ENCODE data around the gene PIEZO2.
"Not testable (repeated sequence)": the region's sequence is repeated elsewhere in the genome, so short reads cannot be mapped to it uniquely, and the experiment has no call there.

PIEZO2 gene

DNA sequence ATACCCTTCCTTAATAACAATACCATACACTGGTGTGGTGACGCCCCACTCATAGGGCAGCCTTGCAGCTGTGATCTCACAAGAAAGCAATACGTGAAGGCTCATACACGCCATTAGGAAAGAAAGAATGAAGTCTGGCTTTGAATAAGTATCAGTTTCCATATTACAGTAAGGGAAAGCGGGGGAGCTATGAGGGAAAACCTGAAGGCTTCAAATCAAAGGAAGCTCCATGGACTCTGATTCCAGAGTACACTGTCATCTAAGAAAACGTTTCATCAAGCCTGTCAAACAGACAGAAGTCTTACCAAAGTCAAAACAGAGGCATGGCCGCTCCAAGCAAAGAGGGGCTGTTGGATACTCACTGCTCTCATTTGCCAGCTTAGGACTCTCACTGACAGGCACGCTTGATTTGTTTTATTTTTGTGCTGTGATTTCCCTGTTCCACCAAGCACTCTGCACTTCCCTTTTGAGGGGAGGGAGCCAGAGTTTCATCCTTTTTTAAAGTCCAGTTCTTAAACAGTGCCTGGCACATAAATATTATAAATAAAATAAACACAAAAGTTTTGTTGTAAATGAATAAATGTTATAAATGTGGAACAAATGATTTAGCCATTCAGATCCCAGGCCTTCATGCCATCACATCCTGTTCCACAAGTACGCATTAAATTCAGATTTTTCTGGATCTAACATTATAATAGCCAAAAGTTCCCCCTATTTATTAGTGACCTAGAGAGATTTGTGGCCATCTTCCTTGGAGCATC, 221.2 kb downstream of the PIEZO2 start:
- no peak for DNase-seq (ENCODE audit: low read depth)

DNA sequence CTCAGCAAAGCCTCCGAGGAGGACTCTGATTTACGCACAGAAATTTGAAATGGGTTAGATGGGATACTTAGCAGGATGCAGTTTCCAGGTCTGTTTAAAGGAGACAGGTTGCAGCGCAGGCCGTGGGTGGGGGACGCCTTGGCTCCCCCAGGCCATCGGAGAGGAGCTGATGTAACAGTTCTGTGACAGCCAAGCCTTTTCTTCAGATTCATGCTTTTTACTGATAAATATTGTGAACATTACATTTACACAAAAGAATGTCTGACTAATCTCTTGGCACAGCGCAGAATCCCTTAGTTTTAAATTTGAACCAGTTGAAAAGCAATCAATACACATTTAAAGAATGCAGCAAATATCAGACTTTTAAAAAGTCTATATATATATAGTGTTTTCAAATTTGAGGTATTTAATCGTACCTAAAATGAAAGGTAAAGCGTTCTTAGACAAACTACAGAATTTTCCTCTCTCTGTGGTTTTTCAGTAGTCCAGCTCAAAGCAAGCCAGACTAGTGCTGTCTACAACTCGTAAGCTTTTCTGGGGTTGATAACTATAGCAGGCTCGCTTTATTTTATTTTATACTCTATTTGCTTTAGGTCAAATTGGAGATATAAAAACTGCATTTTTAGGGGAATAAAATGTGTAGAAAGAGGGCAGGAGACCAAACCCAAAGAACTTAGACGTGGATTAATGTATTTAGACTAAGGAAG, 221.9 kb downstream of the PIEZO2 start:
- DNase-seq (ENCODE audit: low read depth): no peak

DNA sequence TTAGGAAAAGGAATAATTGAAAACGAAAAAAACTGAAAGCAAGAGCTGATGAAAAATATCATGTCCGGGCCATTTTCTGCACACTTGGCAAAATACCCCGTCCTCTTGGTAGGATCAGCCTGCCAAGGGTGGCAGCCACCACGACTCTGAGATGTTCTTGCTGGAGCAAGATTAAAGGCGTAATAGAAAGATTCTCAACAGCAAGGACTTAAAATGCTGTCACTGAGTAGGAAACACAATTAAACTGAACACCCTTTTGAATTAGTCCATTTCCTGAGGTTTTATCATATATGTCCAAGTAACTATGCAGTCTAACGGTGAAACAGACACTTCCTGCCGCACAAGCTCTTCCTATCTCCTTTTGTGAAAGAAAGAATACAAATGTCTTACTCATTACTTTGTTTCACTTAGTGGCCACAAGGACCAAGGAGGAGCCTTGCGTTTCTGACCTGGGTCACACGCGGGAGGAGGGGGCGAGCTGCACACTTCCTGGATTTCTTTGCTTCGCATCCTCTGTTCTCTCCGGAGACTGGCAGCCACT, 222.7 kb downstream of the PIEZO2 start:
- DNase-seq (ENCODE audit: low read depth): no peak

DNA sequence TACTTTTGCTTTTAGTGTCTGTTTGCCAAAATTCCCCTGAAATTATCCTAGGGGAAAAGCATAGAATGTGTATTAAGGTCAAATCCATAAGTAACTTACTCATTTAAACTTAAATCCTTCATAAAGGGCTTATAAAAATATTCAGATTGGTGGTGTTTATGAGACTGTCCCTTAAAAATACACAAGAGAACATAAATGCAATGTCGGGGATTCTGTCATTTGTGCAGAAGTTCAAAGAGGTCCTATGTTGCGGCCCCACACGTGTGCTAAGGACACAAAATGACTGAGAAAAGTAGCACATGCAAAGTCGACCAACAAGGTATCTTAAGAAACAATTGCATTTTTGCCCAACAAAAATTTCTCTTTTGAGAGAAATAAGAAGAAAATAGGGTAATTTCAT, 225.1 kb downstream of the PIEZO2 start:
- no peak for DNase-seq (ENCODE audit: low read depth)

DNA sequence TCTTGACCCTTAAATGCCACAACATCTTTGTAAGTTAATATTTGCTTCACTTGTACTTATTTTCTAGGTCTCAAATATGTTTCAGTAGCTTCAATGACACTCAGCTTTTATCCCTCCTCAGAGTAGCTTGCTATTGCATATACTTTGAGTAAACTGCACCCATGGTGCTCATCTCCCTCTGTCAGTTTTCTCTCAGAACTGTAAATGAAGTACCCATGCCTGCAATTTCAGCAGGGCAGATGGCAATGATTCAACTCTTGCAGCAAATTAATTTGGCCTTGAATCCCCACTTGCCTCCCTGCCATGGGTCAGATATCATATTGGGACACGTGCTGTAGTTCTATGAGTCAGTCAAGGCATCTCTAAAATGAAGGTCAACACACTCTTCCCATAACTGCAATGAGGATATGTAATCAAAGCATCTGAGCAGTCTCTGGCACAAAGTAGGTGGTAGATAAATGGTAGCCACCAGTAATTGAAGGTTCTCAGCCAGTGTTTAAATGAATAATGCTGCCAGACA, 225.8 kb downstream of the PIEZO2 start:
- DNase-seq (ENCODE audit: low read depth): no peak

DNA sequence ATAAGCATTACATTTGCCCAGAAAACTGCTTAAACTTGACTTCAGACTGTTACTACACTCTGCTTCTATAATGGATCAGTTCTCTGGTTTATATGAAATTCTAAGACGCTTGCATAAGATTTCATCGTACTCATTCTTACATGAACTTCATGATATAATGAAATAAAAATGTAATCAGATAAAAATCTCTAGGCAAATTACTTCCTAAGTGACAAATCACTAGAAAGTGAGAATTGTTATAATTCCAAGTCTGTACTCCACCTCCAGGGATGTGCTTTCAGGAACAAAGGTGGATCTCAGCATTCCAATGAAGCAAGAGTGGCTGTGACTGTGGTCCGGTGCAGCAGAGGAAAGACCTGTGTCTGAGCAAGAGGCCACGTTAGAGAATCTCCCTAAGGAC, 226.2 kb downstream of the PIEZO2 start:
- no peak for DNase-seq (ENCODE audit: low read depth)

DNA sequence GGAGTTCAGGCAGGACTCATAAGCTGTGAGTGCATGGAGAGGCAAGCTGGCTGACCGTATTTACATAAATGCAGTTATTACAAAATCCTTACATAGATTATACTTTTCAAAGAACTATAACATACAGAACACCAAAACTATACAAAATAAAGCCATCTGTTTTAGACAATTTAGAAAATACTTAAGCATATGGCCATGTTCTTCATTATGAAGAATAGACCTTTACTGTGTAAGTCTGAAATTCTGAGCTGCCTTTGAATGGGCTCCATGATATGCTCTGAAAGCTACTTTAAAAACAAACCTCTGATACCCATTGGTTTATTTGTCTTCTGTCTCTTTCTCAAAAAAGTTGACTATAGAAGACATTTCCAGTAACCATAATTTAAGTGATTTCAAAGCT, 226.7 kb downstream of the PIEZO2 start:
- DNase-seq (ENCODE audit: low read depth): not testable (repeated sequence)

DNA sequence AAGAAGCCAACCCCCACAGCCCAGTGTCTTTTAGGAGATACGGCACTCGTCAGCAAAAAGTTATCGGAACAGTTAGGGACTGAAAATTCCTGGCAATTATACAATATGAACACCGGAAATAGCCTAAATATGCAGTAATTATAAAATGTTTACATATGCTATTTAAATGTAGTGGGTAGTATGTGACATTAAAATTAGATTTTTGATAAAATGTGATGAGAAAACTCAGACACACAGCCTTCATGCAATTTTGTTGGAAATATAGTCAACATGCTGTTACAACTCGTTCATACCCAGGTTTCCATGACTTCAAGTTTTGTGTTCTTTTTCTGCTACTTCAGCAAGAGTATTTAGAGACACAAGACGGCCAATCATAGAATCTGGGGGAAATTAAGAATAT, 229.1 kb downstream of the PIEZO2 start:
- DNase-seq (ENCODE audit: low read depth): not testable (repeated sequence)

DNA sequence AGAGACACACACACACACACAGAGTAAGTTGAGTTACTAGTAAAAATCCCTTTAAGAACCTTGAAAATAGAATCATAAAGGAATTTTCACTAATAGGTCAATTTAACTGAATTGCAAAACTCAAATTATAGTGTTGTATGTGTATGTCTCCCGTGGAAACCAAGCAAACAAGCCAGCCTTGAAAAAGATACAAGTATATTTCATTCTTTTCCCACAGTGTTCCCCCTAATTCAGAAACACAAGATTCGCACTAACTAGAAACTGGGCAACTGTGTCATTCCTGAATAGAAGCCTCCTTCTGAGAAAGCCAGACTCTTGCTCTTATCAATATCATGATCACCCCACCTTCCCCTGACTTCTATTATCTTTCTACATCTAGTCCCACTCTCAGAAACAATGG, 229.5 kb downstream of the PIEZO2 start:
- no peak for DNase-seq (ENCODE audit: low read depth)

DNA sequence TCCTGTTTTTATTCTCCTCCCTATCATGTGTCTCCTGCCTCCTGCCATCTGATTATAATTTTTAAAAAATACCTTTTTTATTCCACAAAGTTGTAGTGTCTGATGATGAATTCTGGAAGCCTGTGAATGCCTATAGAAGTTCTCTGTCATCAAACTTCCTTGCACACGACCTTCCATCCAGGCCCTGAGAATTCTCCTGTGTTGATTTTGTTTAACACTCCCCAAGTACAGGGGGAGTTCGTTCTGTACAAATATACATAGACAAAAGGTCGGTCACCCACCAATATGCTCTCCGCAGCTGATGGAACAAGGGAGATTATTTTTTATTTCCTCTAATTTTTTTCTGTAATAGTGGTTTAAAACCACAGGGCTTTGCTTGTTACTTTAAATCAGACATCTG, 232.5 kb downstream of the PIEZO2 start:
- DNase-seq (ENCODE audit: low read depth): no peak

DNA sequence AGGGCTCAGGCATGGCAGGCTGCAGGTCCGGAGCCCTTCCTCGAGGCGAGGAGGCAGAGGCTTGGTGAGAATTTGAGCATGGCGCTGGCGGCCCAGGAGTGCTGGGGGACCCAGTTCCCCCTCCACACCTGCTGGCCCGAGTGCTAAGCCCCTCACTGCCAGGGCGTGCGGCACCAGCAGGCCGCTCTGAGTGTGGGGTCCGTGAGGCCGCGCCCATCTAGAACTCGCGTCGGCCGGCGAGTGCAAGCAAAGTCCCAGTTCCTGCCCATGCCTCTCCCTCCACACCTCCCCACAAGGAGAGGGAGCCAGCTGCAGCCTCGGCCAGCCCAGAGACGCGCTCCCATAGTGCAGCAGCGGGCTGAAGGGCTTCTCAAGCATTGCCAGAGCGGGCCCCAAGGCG, 233.0 kb downstream of the PIEZO2 start:
- DNase-seq (ENCODE audit: low read depth): no peak

DNA sequence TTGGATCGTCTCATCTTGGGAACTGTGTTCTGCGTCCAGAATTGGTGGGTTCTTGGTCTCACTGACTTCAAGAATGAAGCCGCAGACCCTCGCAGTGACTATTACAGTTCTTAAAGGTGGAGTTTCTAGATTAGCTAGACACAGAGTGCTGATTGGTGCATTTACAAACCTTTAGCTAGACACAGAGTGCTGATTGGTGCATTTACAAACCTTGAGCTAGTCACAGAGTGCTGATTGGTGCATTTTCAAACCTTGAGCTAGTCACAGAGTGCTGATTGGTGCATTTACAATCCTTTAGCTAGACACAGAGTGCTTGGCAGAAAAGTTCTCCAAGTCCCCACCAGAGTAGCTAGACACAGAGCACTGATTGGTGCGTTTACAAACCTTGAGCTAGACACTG, 233.6 kb downstream of the PIEZO2 start:
- not testable (repeated sequence) for DNase-seq (ENCODE audit: low read depth)

DNA sequence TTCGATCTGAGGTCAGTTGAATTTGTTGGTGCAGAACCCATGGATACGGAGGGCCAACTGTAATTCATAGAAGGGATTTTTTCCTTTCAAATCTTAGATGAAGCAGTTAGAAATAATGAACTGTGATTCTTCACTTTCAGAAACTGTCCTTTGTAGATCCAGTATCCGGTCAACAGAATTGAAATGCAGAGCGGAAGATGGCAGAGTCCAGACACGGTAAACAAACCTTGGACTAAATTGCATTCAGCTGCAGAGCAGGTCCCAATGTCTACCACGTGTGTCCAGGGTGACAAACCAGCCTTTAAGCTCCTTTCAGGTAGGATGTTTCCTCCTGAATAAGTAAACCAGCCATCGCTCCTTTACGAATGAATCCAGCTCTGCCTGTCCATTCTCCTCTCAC, 234.8 kb downstream of the PIEZO2 start:
- not testable (repeated sequence) for DNase-seq (ENCODE audit: low read depth)

DNA sequence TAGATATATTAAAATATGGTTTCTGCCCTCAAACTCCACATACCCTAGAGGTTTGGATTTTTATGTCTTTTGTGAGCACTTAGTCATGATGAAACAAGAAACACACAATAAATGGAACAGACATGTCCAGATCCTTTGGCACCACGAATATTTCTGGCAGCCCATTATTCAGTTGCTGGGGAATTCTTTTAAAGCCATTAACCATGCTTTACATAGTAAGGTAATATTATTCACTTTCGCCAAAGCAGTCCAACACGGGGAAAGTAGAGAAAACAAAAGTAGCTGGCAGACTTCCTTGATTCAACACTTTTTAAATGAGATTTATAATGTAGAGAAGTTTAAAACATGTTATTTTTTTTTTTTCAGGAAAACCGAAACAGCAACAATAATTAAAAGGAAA, 235.4 kb downstream of the PIEZO2 start:
- no peak for DNase-seq (ENCODE audit: low read depth)

DNA sequence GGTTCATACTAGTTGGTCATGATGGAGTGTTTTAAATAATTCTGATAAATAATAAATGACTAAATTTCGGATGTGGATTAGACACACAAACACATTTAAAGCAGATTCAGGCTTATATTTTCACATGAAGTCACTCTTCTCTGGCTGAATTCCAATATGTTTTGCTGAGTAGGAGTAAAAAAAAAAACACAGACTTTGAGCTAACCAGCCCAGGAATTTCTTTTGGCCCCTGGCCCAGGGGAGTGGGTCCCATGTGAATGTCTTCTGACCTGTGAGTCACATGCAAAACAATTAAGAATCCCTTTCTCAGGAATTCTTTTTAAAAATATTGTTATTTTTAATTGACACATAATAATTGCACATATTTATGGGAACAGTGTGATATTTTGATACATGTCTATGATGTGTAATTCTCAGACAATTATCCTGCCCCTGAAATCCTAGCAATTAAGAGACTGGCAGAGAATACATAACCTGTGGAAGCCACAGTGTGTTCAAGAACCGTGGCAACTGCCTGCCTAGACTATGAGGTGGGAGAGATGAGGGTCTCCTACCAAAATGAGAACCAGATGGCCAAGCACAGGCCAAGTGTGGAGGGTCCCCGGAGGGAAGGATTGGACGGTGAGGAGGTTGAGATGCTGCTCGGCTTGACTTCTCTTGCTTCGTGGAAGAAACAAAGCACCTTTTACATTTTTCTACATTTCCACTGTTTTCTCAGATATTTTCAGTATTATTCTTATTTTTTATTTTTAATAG, 236.4 kb downstream of the PIEZO2 start:
- DNase-seq (ENCODE audit: low read depth): no peak

DNA sequence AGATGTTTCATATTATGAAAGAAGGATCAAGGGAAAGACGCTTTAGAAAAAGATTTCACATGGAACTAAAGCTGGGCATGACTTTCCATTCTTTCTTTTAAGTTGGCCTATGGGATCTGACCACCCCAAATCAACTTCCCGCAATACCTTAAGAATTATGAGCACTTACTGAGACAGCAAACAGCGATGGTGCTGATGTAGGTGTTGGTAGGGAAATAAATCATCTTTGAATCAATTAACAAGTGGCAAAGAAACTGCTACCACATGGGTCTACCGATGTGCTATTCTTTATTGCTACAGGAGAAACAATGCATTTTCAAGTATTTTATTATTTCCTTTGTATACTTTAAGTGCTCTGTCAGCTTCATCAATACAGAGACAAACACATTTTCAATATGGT, 239.6 kb downstream of the PIEZO2 start:
- DNase-seq (ENCODE audit: low read depth): no peak

DNA sequence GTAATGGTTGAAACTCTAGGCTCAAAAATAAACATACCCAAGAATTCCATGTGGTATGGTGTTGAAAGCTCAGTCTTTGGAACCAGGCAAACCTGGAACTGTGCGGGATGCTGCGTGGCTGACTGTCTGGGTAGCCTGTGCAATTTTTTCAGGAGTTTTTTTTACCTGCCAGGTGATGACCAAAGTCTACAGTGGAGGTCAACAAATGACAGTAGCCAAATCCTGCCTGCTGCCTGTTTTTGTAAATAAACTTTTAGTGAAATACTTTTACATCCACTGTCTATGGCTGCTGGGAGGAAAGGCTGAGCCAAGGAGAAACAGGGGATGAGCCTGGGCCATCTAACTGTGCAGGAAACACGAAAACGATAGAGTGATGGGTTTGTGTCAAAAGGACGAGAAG, 240.6 kb downstream of the PIEZO2 start:
- no peak for DNase-seq (ENCODE audit: low read depth)

DNA sequence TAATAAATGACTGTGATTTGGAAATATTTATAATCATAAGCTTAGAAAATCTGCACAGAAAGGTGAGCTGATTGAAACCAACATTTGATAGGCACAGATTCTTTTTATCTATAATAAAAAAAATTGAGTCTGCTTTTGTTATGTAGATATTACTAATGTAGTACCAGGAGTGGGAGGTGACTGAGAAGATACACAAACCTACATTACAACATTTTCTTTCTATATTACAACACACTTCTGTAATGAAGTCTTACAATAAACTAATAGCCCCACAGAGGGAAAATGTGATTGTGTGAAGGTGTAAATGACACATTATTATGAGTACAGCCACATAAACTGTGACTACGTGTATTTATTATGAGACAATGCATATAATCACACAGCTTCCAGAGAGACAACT, 241.6 kb downstream of the PIEZO2 start:
- no peak for DNase-seq (ENCODE audit: low read depth)

DNA sequence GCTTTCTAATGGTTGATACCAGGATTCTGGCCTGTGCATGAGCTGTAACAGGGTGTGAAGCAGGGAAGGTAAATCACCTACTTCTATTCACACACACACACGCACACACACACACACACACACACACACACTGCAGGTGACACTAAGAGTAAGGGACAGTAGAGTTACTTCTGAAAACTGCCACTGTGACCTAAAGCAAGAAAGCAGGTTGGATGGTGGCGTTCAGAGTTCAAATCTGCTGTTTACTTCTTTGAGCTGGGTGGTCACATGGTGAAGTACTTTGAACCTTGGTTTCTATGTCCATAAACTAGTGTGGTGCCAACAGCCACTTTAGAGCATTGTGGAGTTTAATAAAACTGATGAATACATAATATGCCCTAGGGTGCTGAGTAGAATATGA, 248.0 kb downstream of the PIEZO2 start:
- DNase-seq (ENCODE audit: low read depth): no peak

DNA sequence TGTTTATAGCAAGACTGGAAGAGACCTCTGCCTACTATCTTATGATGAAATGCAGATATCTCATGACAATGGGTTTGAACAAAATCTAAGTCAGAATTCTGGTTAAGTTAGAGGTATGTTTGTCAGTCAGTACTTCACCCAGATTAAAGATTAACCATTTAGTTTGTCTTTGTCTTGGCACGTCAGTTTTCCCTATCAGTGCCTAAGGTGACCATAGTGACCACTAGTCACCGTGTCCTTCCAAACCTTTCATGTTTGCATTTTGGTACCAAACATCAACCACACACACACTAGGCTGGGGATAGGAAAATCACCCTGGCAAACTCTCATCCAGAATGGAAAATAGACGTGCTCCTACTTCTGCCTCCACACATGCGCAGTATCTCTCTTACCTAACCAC, 248.9 kb downstream of the PIEZO2 start:
- DNase-seq (ENCODE audit: low read depth): no peak

DNA sequence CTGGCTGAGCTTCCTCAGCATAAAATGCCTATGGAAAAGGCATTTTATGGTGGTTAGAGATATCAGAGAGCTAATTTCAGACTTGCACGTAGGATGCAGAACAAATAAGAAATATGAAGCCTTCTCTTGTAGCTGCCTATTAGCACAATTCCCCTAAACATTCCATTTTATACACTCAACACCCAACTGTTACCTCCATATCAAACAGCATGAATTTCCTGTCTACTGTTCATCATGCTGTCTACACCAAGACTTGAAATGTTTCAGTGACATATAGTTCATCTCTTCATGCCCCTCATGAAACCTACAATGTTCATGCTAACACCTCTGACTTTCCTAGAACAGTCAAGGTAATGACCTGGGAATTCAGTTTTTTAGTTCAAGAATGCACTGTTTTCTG, 249.9 kb downstream of the PIEZO2 start:
- DNase-seq (ENCODE audit: low read depth): no peak

DNA sequence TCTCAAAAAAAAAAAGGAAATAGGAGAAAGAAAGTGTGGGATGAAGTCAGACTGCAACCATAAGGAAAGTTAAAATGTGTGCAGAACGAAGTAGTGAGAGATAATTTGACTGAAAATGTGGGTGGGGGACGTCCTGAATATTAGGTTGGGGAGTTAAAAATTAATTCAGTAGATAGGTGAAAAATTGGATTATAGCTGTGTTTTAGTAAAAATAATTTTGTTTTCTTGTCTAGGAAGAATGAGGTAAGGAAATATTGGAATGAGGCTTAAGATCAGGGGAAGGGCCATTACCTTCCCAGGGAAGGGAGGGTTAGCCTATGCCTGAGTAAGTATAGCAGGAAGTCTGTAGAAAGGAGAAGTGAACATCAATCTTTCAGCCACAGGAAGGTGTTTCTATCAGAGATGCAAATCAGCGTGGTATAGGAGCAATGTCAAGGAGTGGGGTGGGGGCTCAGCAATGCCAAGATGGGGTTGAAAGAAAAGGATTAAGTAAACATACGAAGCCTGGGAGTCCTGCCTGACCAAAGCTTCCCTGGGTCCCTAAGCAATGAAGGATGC, 250.9 kb downstream of the PIEZO2 start:
- DNase-seq (ENCODE audit: low read depth): no peak

All from stimulated activated CD8-positive, alpha-beta memory T cell treated with anti-CD3 and anti-CD28 coated beads, Interleukin-4, amount 100 ng/mL, for 24 hours (primary cell).